ENCODE results near the gene BTN1A1.

Gene BTN1A1

DNA sequence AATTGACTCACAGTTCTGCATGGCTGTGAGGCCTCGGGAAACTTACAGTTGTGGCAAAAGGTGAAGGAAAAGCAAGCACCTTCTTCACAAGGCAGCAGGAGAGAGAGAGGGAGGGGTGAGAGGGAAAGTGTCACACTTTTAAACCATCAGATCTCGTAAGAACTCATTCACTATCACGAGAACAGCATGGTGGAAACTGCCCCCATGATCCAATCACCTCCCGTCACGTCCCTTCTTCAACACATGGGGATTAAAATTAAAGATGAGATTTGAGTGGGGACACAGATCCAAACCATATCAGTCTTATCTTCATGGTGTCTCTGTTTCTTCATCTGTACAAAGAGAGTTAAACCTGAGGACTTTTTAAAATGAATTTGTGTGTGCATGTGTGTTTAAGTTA is 13.7 kb upstream of the BTN1A1 start:
- FAIRE-seq (no peak), DNase-seq (ENCODE audit: insufficient read length, low spot score) (no peak)
- TF ChIP-seq PAX5 (IDR thresholded peaks at IDR 0.05; ENCODE audit: insufficient read depth, low read length, severe bottlenecking) (no peak), SPI1 (IDR thresholded peaks at IDR 0.05; ENCODE audit: low read depth, low read length) (no peak)

DNA sequence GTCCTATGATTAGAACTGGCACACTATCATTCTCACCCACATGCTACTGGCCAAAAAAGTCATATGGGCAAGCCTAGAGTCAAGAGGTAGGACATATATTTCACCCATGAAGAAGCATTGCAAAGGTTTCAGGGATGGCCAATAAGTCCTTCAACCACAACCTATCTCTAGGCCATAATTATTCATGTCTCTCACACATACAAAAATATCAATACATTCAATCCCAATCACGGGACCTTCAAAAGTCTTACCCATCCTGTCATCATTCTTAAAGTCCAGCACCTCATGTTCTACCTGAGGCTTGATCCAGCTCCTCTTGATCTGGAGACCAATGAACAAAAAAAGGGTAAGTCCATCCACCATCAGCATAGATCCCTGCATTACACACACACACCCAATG is 12.6 kb upstream of the BTN1A1 start:
- no peak for FAIRE-seq
- TF ChIP-seq POLR2AphosphoS5 (IDR thresholded peaks at IDR 0.05; ENCODE audit: low read depth, low read length) (no peak), TAF1 (IDR thresholded peaks at IDR 0.05; ENCODE audit: low read depth, low read length) (no peak), SPI1 (IDR thresholded peaks at IDR 0.05; ENCODE audit: low read depth, low read length) (no peak), POLR2A (IDR thresholded peaks at IDR 0.05; ENCODE audit: low read depth, low read length) (no peak), POU2F2 (IDR thresholded peaks at IDR 0.05; ENCODE audit: low read depth, low read length) (no peak), PAX5 (IDR thresholded peaks at IDR 0.05; ENCODE audit: insufficient read depth, low read length, severe bottlenecking) (no peak)
- no peak for DNase-seq (ENCODE audit: insufficient read length, low spot score)

DNA sequence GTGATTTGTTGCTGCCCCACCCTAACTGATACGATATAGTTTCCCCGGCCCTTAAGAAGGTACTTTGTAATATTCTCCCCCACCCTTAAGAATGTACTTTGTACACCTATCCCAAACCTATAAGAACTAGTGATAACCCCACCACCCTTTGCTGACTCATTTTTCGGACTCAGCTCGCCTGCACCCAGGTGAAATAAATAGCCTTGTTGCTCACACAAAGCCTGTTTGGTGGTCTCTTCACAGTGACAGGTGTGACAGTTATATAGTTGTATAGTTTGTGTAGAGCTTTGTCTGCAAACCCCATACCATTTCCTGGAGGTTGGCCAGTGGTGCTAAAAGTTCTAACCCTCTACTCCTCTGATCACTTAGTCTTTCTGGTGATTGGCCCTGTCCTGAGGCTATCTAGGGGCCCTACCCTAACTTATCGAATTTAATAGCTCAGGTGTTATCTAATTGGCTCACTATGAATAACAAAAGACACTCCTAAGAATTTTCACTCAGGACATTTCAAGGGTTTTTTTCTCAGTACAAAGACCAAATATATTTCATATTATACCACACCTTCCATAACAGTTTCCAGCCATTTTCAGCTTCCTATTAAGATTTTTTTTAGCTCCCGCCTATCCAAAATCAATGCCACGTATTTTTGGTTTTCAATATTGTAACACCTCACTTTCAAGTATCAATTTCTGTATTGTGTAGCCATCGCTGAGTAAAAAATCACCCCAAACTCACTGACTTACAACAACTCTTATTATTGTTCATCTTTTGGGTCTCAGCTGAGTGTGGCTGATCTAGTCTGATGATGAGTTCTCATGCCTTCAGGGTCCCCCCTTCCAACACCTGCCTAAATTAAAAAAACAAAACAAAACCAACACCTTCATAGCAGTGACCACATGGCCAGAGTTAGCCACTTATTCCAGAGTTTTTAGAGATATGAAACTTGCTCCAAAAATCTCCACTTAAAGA is 9.8 kb upstream of the BTN1A1 start:
- FAIRE-seq (no peak), DNase-seq (ENCODE audit: insufficient read length, low spot score) (no peak)
- no peak for TF ChIP-seq POLR2A (IDR thresholded peaks at IDR 0.05; ENCODE audit: low read depth, low read length)
- no peak for TF ChIP-seq POU2F2 (IDR thresholded peaks at IDR 0.05; ENCODE audit: low read depth, low read length)
- TF ChIP-seq TAF1 (IDR thresholded peaks at IDR 0.05; ENCODE audit: low read depth, low read length) = no peak
- TF ChIP-seq POLR2AphosphoS5 (IDR thresholded peaks at IDR 0.05; ENCODE audit: low read depth, low read length) = no peak
- no peak for TF ChIP-seq PAX5 (IDR thresholded peaks at IDR 0.05; ENCODE audit: insufficient read depth, low read length, severe bottlenecking)
- no peak for TF ChIP-seq SPI1 (IDR thresholded peaks at IDR 0.05; ENCODE audit: low read depth, low read length)

DNA sequence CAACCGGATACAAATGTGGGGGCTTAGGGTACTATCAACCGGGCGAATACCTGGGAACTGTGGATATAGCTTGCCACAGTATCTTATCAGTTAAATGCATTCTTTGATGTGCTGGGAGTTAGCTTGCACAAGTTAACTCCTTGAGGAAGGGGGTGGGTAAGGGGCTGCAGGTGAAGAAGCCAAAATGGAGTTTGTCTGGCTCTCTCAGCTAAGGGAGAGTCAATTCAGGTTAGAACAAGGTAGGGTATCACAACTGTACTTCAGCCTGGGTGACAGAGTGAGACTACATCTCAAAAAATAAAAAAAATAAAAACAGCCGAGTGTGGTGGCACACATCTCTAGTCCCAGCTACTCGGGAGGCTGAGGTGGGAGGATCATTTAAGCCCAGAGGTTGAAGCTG is 8.5 kb upstream of the BTN1A1 start:
- FAIRE-seq (no peak), DNase-seq (ENCODE audit: insufficient read length, low spot score) (no peak)
- no peak for TF ChIP-seq SPI1 (IDR thresholded peaks at IDR 0.05; ENCODE audit: low read depth, low read length)
- TF ChIP-seq TAF1 (IDR thresholded peaks at IDR 0.05; ENCODE audit: low read depth, low read length) = no peak
- no peak for TF ChIP-seq POU2F2 (IDR thresholded peaks at IDR 0.05; ENCODE audit: low read depth, low read length)
- no peak for TF ChIP-seq POLR2AphosphoS5 (IDR thresholded peaks at IDR 0.05; ENCODE audit: low read depth, low read length)
- TF ChIP-seq POLR2A (IDR thresholded peaks at IDR 0.05; ENCODE audit: low read depth, low read length) = no peak
- no peak for TF ChIP-seq PAX5 (IDR thresholded peaks at IDR 0.05; ENCODE audit: insufficient read depth, low read length, severe bottlenecking)

DNA sequence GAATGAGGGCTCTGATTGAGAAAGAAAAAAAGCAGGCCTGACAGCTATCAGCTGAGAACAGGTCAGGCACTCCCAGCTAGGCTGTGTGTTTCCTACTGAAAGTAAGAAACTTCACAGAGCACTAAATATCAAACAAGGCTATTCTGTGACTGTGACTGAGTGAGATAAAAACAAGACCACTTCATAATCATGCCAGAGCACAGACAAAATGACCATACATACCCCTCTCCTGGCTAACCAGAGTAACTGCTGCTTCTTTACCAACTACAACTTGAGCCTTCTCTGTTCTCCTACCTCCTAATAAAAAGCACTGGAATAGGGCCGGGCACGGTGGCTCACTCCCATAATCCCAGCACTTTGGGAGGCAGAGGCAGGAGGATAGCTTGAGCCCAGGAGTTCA is 6.8 kb upstream of the BTN1A1 start:
- DNase-seq (ENCODE audit: insufficient read length, low spot score) (no peak), FAIRE-seq (peak; percentile 52)
- no peak for TF ChIP-seq POLR2A (IDR thresholded peaks at IDR 0.05; ENCODE audit: low read depth, low read length)
- no peak for TF ChIP-seq POLR2AphosphoS5 (IDR thresholded peaks at IDR 0.05; ENCODE audit: low read depth, low read length)
- TF ChIP-seq SPI1 (IDR thresholded peaks at IDR 0.05; ENCODE audit: low read depth, low read length) = no peak
- TF ChIP-seq TAF1 (IDR thresholded peaks at IDR 0.05; ENCODE audit: low read depth, low read length) = no peak
- TF ChIP-seq POU2F2 (IDR thresholded peaks at IDR 0.05; ENCODE audit: low read depth, low read length) = no peak
- TF ChIP-seq PAX5 (IDR thresholded peaks at IDR 0.05; ENCODE audit: insufficient read depth, low read length, severe bottlenecking) = no peak

DNA sequence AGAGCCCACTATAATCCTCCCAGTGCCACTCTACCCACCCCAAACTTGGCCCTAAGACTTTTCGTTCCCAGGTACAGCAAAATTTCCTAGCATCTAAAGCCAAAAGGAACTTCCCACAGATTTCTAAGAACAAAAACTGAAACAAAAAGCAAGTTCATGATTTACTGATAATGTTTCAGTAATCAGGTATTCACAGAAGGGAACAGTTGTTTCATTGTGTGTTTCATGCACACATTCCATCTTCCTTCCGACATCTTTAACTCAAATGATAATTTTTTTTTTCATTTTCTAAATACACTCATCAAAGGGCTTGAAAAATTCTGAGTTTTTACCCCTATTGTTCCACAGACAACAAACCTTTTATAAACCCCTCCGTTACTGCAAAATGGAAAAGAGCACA is 6.0 kb upstream of the BTN1A1 start:
- TF ChIP-seq TAF1 (IDR thresholded peaks at IDR 0.05; ENCODE audit: low read depth, low read length) = no peak
- no peak for TF ChIP-seq POLR2AphosphoS5 (IDR thresholded peaks at IDR 0.05; ENCODE audit: low read depth, low read length)
- FAIRE-seq (no peak), DNase-seq (ENCODE audit: insufficient read length, low spot score) (no peak)

DNA sequence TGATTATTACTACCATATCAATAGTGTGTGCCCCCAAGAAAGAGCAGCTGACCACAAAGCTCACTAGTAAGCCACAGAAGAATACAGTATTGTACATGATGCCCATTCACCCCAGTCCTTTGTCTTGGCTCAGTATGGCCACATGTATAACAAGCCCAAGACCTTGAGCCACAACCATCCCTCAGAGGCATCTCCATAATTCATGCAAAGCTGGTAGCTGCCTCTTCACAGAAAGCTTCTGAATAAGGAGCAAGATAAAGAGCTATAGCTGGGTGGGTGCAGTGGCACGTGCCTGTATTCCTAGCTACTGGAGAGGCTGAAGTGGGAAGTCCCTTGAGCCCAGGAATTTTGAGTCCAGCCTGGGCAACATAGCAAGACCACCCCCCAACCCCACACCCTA is 4.8 kb upstream of the BTN1A1 start:
- DNase-seq (ENCODE audit: insufficient read length, low spot score) (no peak), FAIRE-seq (no peak)
- TF ChIP-seq PAX5 (IDR thresholded peaks at IDR 0.05; ENCODE audit: insufficient read depth, low read length, severe bottlenecking) = no peak
- TF ChIP-seq POLR2AphosphoS5 (IDR thresholded peaks at IDR 0.05; ENCODE audit: low read depth, low read length) = no peak
- no peak for TF ChIP-seq TAF1 (IDR thresholded peaks at IDR 0.05; ENCODE audit: low read depth, low read length)
- no peak for TF ChIP-seq SPI1 (IDR thresholded peaks at IDR 0.05; ENCODE audit: low read depth, low read length)
- no peak for TF ChIP-seq POU2F2 (IDR thresholded peaks at IDR 0.05; ENCODE audit: low read depth, low read length)
- no peak for TF ChIP-seq POLR2A (IDR thresholded peaks at IDR 0.05; ENCODE audit: low read depth, low read length)

DNA sequence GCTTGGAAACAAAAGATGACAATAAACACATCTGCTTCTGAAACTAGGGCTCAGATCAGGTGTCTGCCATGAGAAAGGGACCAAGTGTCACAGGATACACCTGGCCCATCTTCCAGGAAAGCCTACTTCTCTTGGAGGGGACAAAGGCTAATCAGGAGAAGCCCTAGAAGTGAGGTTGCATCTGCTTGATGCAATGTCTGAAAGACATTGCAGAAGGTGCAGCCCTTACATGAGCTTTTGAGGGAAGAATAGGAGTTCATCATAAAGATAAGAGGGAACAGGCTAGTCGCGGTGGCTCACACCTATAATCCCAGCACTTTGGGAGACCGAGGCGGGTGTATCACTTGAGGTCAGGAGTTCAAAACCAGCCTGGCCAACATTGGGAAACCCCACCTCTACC is 2.5 kb upstream of the BTN1A1 start:
- TF ChIP-seq PAX5 (IDR thresholded peaks at IDR 0.05; ENCODE audit: insufficient read depth, low read length, severe bottlenecking) (no peak), SPI1 (IDR thresholded peaks at IDR 0.05; ENCODE audit: low read depth, low read length) (no peak)
- no peak for FAIRE-seq
- DNase-seq (ENCODE audit: insufficient read length, low spot score) = no peak

DNA sequence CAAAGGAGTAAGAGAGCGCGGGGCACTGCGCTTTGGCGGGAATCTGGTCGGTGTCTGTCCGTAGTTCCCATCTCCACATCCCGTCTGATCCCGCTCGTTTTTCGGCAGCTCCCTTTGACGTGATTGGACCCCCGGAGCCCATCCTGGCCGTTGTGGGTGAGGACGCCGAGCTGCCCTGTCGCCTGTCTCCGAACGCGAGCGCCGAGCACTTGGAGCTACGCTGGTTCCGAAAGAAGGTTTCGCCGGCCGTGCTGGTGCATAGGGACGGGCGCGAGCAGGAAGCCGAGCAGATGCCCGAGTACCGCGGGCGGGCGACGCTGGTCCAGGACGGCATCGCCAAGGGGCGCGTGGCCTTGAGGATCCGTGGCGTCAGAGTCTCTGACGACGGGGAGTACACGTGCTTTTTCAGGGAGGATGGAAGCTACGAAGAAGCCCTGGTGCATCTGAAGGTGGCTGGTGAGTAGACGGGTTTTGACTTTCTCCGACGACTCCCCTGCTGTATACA is 1.4 kb downstream of the BTN1A1 start:
- TF ChIP-seq SPI1 (IDR thresholded peaks at IDR 0.05; ENCODE audit: low read depth, low read length) (no peak), PAX5 (IDR thresholded peaks at IDR 0.05; ENCODE audit: insufficient read depth, low read length, severe bottlenecking) (no peak), POU2F2 (IDR thresholded peaks at IDR 0.05; ENCODE audit: low read depth, low read length) (no peak), POLR2A (IDR thresholded peaks at IDR 0.05; ENCODE audit: low read depth, low read length) (no peak), TAF1 (IDR thresholded peaks at IDR 0.05; ENCODE audit: low read depth, low read length) (no peak), POLR2AphosphoS5 (IDR thresholded peaks at IDR 0.05; ENCODE audit: low read depth, low read length) (no peak)
- FAIRE-seq (peak; percentile 81), DNase-seq (ENCODE audit: insufficient read length, low spot score) (peak; percentile 24)

DNA sequence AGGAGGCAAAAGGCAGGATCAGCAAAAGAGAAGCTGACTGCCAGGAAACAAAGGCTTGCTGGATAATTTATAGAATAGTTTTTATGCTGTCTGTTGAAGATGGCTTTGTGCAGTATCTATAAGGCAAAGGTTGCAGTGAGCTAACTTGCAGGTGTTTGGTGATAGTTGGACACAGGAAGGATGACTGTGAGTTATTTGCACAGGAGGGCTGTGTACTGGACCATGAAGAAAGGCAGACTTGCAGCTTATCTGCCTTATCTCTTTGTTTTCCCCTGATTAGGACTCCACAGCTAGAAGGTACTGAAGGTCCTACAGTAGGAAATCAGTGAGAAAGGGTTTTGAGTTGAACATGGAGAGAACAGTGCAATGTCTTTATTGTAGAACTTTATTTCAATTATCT is 2.1 kb downstream of the BTN1A1 start:
- TF ChIP-seq POU2F2 (IDR thresholded peaks at IDR 0.05; ENCODE audit: low read depth, low read length) (no peak), POLR2AphosphoS5 (IDR thresholded peaks at IDR 0.05; ENCODE audit: low read depth, low read length) (no peak), POLR2A (IDR thresholded peaks at IDR 0.05; ENCODE audit: low read depth, low read length) (no peak), PAX5 (IDR thresholded peaks at IDR 0.05; ENCODE audit: insufficient read depth, low read length, severe bottlenecking) (peak; percentile 62), SPI1 (IDR thresholded peaks at IDR 0.05; ENCODE audit: low read depth, low read length) (no peak), TAF1 (IDR thresholded peaks at IDR 0.05; ENCODE audit: low read depth, low read length) (no peak)
- no peak for DNase-seq (ENCODE audit: insufficient read length, low spot score)
- peak; percentile 79 for FAIRE-seq
